ENCODE data around the gene AGAP1. TPM values are rescaled to one million over a fixed set of nuclear protein-coding genes. Genes with fewer than 3 reads are reported as not detected.

Gene AGAP1
- total RNA-seq, 3 donors from 2014 or later (not counting 1 experiment from before 2014, with no cell fraction given): 42.0 to 56.4 (median 45.7) TPM

DNA sequence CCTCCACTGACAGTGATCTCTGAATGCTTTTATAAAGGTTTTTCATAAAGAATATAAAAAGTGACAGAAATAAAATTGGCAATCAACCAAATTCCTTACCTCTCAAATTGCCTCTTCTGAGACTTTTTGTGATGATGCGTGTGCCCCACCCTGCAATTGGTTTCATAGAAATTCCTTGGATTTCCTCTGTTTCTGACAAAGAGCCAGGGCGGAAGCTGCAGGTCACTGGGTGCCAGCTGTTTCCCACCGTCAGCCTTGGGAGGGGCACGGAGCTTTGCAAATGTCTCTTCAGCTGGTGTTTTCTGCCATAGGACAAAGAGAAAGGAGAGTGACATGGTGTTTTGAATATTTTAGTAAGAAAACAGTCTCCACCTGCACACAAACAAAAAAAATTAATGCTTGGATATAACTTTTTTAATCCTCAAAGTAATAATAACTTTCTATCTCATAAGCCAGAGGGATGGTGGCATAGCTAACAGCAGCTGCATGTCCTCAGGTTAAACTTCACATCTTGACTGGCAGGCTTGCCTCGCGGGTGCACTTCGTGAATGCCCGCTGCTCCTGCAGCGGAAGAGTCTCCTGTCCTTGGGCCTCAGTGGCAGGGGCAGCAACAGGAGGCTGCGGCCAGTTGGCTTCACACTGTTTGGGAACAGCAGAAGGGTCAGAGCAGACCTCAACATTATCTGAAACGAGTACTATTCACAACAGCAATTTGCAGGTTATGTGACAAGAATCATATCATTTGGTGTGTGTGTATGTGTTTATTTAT, 24.7 kb downstream of the AGAP1 start:
- no peaks in the 10 kb centered on the region for H3K4me1 ChIP-seq (ENCODE audit: control insufficient read depth, insufficient read depth, low read length)
- TF ChIP-seq, protein P1, sequence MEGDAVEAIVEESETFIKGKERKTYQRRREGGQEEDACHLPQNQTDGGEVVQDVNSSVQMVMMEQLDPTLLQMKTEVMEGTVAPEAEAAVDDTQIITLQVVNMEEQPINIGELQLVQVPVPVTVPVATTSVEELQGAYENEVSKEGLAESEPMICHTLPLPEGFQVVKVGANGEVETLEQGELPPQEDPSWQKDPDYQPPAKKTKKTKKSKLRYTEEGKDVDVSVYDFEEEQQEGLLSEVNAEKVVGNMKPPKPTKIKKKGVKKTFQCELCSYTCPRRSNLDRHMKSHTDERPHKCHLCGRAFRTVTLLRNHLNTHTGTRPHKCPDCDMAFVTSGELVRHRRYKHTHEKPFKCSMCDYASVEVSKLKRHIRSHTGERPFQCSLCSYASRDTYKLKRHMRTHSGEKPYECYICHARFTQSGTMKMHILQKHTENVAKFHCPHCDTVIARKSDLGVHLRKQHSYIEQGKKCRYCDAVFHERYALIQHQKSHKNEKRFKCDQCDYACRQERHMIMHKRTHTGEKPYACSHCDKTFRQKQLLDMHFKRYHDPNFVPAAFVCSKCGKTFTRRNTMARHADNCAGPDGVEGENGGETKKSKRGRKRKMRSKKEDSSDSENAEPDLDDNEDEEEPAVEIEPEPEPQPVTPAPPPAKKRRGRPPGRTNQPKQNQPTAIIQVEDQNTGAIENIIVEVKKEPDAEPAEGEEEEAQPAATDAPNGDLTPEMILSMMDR (IDR thresholded peaks at IDR 0.05): no peak
- H3K36me3 Mint-ChIP-seq: no peaks in the 10 kb centered on the region
- DNase-seq (no peak), ATAC-seq (no peak)
- H3K27me3 ChIP-seq (ENCODE audit: control insufficient read depth, insufficient read depth, low read length): no peaks in the 10 kb centered on the region
- H3K4me3 ChIP-seq (ENCODE audit: low read length): no peak overlapping the region
- no peaks in the 10 kb centered on the region for H3K9me3 ChIP-seq (ENCODE audit: control insufficient read depth, insufficient read depth, low read length)
- H3K27ac ChIP-seq (ENCODE audit: low read length): no peak overlapping the region
- H3K4me1 Mint-ChIP-seq: no peaks in the 10 kb centered on the region
- 79% methylated on average over 11 of the region's 11 CpGs for WGBS (ENCODE audit: insufficient coverage)
- peaks cover 5 to 14% of the 10 kb centered on the region in 2 donors for H3K27me3 Mint-ChIP-seq (ENCODE audit: low read depth in 2 of 2)
- intact Hi-C loops (cut with micrococcal nuclease): no loop called here
- H3K4me3 Mint-ChIP-seq: no peak overlapping the region
- H3K27ac Mint-ChIP-seq: no peak overlapping the region
- H3K36me3 ChIP-seq (ENCODE audit: control insufficient read depth, insufficient read depth, low read length): no peaks in the 10 kb centered on the region
- H3K9me3 Mint-ChIP-seq: no peaks in the 10 kb centered on the region

DNA sequence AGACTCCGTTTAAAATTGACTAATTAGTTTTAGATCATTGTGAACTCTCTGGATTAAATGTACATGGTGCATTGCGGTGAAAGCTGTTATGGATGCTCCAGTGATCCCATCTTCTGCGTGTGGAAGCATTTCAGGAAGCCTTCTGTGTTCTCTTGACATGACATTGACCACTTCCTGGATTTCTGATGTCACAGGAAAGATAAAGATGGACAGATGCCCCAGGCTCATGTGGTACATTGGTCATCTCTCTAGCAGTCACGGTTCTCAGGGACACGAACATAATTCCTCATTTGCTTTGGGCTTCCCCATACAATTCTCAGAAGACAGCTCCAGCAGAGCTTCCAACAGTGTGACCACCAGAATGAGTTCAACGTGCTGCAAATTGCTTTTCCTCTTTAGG, 26.9 kb downstream of the AGAP1 start:
- WGBS (ENCODE audit: insufficient coverage): 83% methylated on average over 6 of the region's 6 CpGs
- no peaks in the 10 kb centered on the region for H3K4me1 ChIP-seq (ENCODE audit: control insufficient read depth, insufficient read depth, low read length)
- H3K9me3 ChIP-seq (ENCODE audit: control insufficient read depth, insufficient read depth, low read length): no peaks in the 10 kb centered on the region
- Mint-ChIP-seq H3K9me3 (no peaks in the 10 kb centered on the region), H3K4me1 (no peaks in the 10 kb centered on the region), H3K27me3 (ENCODE audit: low read depth in 2 of 2) (peaks cover 5 to 14% of the 10 kb centered on the region in 2 donors), H3K36me3 (no peaks in the 10 kb centered on the region), H3K27ac (no peak overlapping the region), H3K4me3 (no peak overlapping the region)
- TF ChIP-seq, protein P1 (IDR thresholded peaks at IDR 0.05): no peak
- H3K36me3 ChIP-seq (ENCODE audit: control insufficient read depth, insufficient read depth, low read length): no peaks in the 10 kb centered on the region
- DNase-seq: no peak
- H3K27me3 ChIP-seq (ENCODE audit: control insufficient read depth, insufficient read depth, low read length): no peaks in the 10 kb centered on the region
- no peak overlapping the region for H3K27ac ChIP-seq (ENCODE audit: low read length)
- no peak for ATAC-seq
- no peak overlapping the region for H3K4me3 ChIP-seq (ENCODE audit: low read length)
- intact Hi-C loops (cut with micrococcal nuclease): no loop called here

DNA sequence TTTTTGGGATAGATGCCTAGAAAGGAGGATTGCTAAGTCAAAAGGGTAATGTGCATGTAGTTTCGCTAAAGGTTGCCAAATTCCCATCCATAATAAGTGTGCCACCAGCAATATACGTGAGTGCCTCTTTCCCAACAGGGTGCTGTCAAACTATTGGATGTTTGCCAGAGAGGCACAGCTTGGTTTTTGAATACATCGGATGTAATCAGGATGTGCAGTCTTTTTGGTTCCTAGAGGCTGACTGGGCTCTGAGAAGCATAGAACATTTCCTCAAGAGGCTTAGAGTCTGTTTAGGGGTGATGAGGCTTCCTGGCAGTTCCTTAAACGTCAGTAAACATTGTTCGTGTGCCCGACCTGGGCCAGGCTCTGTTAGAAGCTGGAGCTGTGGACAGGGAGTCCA, 28.0 kb downstream of the AGAP1 start:
- Histone ChIP-seq H3K27ac (ENCODE audit: low read length) (no peak overlapping the region), H3K4me1 (ENCODE audit: control insufficient read depth, insufficient read depth, low read length) (no peaks in the 10 kb centered on the region), H3K4me3 (ENCODE audit: low read length) (no peak overlapping the region), H3K27me3 (ENCODE audit: control insufficient read depth, insufficient read depth, low read length) (no peaks in the 10 kb centered on the region), H3K36me3 (ENCODE audit: control insufficient read depth, insufficient read depth, low read length) (no peaks in the 10 kb centered on the region), H3K9me3 (ENCODE audit: control insufficient read depth, insufficient read depth, low read length) (no peaks in the 10 kb centered on the region)
- Mint-ChIP-seq H3K27me3 (ENCODE audit: low read depth in 2 of 2) (peaks cover 5 to 14% of the 10 kb centered on the region in 2 donors), H3K36me3 (no peaks in the 10 kb centered on the region), H3K27ac (no peak overlapping the region), H3K4me1 (no peaks in the 10 kb centered on the region), H3K4me3 (no peak overlapping the region), H3K9me3 (no peaks in the 10 kb centered on the region)
- intact Hi-C loops (cut with micrococcal nuclease): no loop called here
- ATAC-seq (no peak), DNase-seq (no peak)
- TF ChIP-seq, protein P1 (IDR thresholded peaks at IDR 0.05): no peak
- 86% methylated on average over 6 of the region's 6 CpGs for WGBS (ENCODE audit: insufficient coverage)

DNA sequence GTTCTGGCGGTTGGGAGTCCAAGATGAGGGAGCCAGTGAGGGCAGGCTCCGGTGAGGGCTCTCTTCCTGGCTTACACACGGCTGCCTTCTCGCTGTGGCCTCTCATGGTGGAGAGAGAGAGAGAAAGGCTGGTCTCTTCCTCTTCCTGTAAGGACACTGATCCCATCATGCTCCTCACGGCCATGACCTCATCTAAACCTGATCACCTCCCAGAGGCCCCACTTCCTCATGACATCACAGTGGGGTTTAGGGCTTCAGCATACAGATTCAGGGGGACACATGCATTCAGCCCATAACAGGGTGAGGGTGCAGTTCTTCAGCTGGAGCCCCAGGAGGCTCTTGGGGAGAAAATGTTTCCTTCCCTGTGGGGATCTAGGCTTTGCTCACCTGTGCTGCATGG, 29.2 kb downstream of the AGAP1 start:
- no peaks in the 10 kb centered on the region for H3K36me3 ChIP-seq (ENCODE audit: control insufficient read depth, insufficient read depth, low read length)
- no peak overlapping the region for H3K4me3 ChIP-seq (ENCODE audit: low read length)
- H3K36me3 Mint-ChIP-seq: no peaks in the 10 kb centered on the region
- no peak overlapping the region for H3K4me3 Mint-ChIP-seq
- no peak for DNase-seq
- TF ChIP-seq, protein P1 (IDR thresholded peaks at IDR 0.05): no peak
- H3K9me3 Mint-ChIP-seq: no peaks in the 10 kb centered on the region
- no peaks in the 10 kb centered on the region for H3K4me1 Mint-ChIP-seq
- no peaks in the 10 kb centered on the region for H3K9me3 ChIP-seq (ENCODE audit: control insufficient read depth, insufficient read depth, low read length)
- WGBS (ENCODE audit: insufficient coverage): 90% methylated on average over 5 of the region's 5 CpGs
- no peak overlapping the region for H3K27ac ChIP-seq (ENCODE audit: low read length)
- no peak for ATAC-seq
- no peak overlapping the region for H3K27ac Mint-ChIP-seq
- H3K27me3 ChIP-seq (ENCODE audit: control insufficient read depth, insufficient read depth, low read length): no peaks in the 10 kb centered on the region
- no peaks in the 10 kb centered on the region for H3K4me1 ChIP-seq (ENCODE audit: control insufficient read depth, insufficient read depth, low read length)
- H3K27me3 Mint-ChIP-seq (ENCODE audit: low read depth in 2 of 2): peaks cover 5 to 13% of the 10 kb centered on the region in 2 donors
- intact Hi-C loops (cut with micrococcal nuclease): no loop called here

Measured in natural killer cell (primary cell).